ENCODE results near the gene SULT1C3.

SULT1C3 gene

GRCh38 chr2:108239786-108240185 lies at the start of gene SULT1C3:
TSS of gene SULT1C3 (plus strand) at chr2:108239968. CDS start at chr2:108247195, 7,227 bp downstream.
- DNase-seq = no peak

DNA sequence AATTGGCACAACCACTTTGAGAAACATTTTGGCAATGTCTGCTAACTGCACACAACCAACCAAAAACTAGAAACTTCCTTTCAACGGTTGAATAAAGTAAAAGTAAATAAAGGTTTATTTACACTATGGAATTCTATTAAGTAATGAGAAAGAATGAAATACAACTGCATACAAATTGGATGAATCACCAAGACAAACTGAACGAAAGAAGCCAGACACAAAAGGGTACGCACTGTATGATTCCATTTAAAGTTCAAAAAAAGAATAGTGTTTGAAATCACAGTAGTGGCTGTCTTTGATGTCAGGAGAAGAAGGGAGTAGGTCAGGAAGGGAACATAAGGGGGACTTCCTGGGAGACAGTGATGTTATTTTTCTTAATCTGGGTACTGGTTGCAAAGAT lies 46.5 kb upstream of the SULT1C3 start:
- DNase-seq = no peak

DNA sequence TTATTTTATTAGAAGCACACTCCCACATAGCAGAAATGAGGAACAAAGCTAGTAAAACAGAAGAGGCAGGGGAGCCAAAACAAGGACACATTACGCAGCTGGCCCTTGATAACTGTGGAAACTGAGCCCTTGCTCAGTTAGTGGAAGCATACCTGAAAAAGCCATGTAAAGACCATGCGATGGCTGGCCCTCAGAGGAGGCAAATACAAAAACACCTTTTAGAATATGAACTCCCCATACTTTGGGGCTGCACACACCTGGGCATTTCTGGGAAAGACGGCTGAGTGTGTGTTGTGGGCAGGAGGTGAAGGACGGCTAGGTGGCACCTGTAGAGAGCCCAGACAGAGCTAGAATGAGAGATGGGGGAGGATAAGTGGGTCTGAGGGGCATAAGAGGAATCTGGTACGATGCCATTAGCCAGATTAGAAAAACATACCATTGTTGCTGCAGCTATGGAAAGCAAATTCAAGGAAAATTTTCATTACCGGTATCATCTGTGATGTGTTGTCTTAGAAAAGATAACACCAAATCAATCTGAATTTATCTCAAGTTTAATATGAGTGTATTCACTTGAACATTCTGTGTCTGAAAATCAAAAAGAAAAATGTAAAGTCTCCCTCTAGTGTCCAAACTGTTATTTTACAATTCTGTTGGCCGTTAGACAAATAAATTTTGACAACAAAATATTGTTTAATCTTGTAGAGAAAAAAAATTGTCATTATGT lies 45.2 kb upstream of the SULT1C3 start:
- DNase-seq = no peak

GRCh38 chr2:108195133-108195439 lies 44.7 kb upstream of the SULT1C3 start:
- DNase-seq = no peak

GRCh38 chr2:108199726-108200125 lies 40.0 kb upstream of the SULT1C3 start:
- no peak for DNase-seq

- no peak for DNase-seq
These were observed 39.2 kb upstream of the SULT1C3 start for GRCh38 chr2:108200569-108200968.

GRCh38 chr2:108212671-108213070 lies 27.1 kb upstream of the SULT1C3 start:
- no peak for DNase-seq

DNA sequence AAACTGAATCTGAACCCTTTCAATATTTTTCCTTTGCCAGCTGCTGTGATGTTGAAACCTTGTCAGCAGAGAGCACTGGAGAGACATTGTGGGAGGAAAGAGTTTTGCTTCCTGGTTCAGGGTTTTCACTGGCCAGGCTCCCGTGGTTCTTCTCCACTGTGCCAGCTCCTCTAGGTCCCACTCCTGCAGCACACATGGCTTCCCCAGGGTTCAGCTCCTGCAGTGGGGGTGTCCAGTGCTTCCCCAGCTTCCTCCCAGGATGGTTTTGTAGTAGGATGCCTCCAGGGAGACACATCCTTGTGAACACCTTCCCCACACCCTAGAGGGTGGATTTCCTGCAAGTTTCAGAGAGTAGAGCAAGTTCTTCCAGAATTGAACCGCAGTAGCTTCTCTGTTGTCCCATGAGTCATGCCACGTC lies 24.0 kb upstream of the SULT1C3 start:
- DNase-seq = no peak

- no peak for DNase-seq
These were observed 22.6 kb upstream of the SULT1C3 start for GRCh38 chr2:108217211-108217610.

DNA sequence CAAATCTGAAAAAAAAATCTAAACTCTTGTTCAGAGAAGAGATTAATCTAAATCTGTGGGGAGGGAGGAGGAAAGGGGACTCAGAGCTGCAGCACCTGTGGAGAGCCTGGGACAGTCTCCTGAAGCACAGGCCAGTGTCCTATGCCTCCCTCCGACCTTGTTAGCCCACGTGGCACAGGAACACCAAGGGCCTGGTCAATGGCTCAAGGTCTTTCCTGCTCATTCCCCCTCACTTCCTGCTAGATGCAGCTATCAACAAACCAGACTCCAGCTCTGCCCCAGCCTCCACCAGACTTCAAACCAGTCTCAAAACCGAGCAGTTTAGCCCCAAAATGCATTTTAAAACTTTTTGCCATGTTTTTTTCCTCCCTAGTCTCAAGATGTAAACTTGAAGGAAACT lies 20.1 kb upstream of the SULT1C3 start:
- DNase-seq = no peak

GRCh38 chr2:108220191-108220590 lies 19.6 kb upstream of the SULT1C3 start:
- DNase-seq = no peak

DNA sequence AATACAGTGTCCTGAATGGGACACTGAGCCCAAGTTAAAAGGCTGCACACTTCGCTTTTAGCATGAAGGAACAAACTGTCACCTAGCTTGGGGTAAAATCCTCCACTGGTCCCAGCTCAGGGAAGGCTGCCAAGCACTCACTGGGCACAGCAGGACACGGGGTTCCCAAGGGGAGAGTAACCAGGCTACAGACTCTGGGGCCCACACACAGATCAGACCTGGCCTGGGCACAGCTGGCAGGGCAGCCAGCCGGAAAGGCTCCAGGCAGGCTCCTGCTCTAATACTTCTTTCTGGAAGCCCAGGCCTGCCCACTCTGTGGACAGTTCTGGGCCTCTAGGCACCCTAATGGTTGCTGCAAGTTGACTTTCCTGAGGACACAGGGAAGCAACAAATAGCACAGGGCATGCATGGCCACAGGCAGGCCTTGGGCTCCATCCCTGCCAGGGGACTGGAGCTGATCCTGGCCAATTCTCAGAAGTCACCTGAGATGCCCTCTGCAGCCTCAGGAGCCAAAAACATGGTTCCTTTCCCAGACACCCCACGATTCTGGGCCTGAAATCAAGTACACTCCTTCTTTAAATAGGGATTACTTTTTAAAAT lies 18.7 kb upstream of the SULT1C3 start:
- no peak for DNase-seq

- DNase-seq = no peak
These were observed 17.5 kb upstream of the SULT1C3 start for GRCh38 chr2:108222261-108222660.

DNA sequence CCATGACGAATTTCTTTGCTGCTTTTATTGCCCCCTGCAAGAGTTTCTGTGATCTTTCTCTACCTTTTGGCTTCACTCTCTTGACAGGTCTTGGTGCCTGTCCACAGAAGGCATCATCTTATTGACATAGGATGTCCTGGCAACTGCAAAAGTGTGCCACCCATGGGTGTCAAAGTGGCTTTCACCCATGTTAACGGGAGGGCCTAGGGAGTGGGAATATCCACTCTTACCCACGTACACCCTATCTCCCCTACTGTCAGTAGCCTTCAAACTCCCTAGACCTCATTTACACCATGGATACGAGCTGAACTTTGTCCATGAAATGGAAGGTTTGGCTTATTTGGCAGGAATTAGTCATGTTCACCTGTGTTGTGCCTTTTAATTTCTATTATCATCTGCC lies 16.2 kb upstream of the SULT1C3 start:
- no peak for DNase-seq

DNA sequence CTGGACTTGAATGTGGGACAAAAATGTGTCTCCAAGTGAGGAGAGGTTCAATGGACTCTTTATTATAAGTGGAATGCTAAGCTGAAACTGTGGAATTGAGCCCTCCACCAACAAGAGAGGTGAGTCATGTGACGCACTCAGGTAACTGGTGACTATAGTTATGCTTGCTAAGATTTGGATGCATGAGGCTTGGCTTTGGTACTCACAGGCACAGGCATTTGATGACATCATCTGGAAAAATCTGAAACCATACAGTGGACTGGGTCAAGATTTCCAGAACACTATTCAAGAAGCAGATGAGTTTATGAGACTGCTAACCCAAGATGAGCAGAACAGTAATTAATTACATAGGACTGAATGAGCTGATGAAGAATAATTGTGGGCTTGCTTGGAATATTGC lies 15.7 kb upstream of the SULT1C3 start:
- no peak for DNase-seq

GRCh38 chr2:108226564-108226963 lies 13.2 kb upstream of the SULT1C3 start:
- DNase-seq = no peak

DNA sequence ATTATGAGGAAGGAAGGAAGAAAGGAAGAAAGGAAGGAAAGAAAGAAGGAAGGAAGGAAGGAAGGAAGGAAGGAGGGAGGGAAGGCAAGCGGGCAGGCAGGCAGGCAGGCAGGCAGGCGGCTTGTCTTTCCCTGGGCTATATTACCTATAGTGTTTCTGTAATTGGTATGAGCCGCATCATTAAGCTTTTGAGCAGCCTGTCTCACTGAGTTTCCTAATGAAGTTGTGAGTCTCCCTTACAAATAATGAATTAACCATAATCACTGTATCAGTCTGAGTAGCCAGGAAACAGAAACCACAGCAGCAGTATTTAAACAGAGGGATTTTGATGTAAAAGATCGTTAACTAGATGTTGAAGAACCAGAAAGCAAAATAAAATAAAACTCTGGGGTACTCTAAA lies 11.8 kb upstream of the SULT1C3 start:
- no peak for DNase-seq

DNA sequence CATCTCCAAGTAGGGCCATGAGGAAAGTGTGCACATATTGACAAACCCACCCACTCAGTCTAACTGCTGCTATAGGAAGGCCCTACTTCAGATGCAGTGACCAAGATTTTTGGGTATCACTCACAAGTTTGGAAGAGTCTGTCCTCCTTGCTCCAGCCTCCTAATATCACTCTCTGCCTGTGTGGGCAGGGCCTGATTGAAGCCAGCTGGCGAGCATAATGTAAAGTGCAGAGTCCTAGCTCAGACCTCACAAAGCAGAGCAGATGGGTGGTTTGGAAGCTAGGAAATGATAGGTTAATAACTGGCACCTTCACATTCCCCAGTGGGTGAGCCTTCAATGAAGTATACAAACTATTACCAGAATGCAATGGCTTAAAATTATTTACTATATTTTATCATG lies 11.2 kb upstream of the SULT1C3 start:
- DNase-seq = no peak

GRCh38 chr2:108229875-108230274 lies 9.9 kb upstream of the SULT1C3 start:
- no peak for DNase-seq

DNA sequence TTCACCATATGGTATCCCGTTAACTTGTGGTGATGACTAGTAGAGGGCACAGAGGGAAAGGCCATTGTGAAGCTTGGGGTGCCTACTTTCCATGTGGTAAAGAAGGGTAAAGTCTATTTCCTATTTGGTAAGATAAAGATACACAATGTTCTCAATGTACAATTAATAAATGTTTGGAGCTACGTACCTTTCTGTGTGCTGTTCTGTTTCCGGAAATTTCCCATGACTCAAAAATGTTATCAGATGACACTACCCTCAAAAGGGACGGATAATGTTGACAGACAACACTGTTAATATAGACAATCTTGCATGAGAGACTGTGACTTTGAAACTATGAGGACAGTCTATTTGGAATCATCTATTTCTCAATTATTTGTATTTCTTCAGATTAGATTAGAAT lies 4.2 kb upstream of the SULT1C3 start:
- no peak for DNase-seq

- DNase-seq = no peak
These were observed 3.0 kb upstream of the SULT1C3 start for GRCh38 chr2:108236676-108237335.

GRCh38 chr2:108240966-108241365 lies 1.2 kb downstream of the SULT1C3 start:
- DNase-seq = no peak

GRCh38 chr2:108243566-108243965 lies 3.8 kb downstream of the SULT1C3 start:
- no peak for DNase-seq

DNA sequence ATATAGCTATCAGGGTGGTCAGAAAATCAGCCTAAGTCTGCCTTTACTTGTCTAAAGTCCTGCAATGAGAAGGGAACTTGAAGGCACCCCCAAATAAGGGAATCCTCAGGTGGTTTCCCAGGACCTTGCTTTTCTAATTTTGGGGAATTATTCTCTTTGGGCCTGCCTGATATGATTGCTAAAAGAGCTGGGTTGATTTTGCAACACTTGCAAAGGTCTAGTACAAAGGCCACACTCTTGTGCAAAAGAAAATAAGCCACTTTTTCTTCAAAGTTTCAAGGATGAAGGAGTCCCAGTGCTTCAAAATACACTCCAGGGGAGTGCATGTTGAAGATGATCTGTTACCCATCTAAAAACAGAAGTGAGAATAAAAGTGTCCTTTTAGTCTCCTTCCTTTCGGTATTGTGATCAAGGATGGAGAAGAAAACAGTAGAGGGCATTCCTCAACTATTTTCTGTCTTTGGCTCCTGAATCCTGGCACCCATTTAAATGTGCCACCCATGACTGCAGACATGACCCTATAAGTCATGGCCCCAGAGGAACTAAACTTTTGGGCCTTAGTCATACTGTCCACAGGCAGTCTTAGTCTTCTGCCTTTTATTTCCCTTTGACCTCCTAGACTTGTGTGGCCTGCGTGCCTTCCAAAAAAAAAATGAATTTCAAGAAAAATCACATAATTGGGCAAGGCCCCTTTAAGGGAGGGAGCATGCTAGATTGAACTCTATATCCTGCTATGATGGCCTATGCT lies 5.1 kb downstream of the SULT1C3 start:
- no peak for DNase-seq
